LNCaP clone FGC (cell line): ENCODE data around the gene PPFIBP2.

Source experiments
- DNase-seq: peaks from one replicate; pipeline ENCODE4 v3.0.0-alpha.2; 2011; ENCODE audit warnings: low read depth
- H3K4me3 ChIP-seq: 2 replicates; pipeline ENCODE4 v1.5.1; 2011; ENCODE audit warnings: mild to moderate bottlenecking, low read depth, low read length, control low read depth
- TF ChIP-seq, protein P1 (sequence below): IDR thresholded peaks from 2 replicates; pipeline ENCODE4 v1.5.1; 2012; ENCODE audit warnings: mild to moderate bottlenecking; ENCODE audit not compliant: control insufficient read depth, insufficient read depth; ENCODE audit errors: extremely low read depth

The PPFIBP2 gene

DNA sequence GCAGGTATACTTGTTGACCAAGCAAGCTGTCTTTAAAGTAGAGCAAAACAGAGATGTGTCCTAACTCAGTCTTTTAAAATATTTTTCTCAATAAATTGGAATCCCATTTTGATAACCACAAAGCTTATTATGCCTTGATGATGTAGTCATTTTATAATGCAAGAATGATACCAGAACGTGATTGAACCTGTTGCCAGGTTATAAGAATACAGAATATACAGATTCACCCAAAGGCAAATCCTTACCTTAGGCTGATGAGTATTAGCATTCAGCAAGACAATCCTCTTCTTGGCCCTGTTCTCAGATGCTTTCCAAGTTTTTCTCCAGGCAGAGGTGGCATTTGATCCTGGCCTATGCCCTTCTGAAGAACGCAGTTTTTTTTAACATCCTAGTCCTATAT, 76.1 kb downstream of the PPFIBP2 start:
- TF ChIP-seq, protein P1, sequence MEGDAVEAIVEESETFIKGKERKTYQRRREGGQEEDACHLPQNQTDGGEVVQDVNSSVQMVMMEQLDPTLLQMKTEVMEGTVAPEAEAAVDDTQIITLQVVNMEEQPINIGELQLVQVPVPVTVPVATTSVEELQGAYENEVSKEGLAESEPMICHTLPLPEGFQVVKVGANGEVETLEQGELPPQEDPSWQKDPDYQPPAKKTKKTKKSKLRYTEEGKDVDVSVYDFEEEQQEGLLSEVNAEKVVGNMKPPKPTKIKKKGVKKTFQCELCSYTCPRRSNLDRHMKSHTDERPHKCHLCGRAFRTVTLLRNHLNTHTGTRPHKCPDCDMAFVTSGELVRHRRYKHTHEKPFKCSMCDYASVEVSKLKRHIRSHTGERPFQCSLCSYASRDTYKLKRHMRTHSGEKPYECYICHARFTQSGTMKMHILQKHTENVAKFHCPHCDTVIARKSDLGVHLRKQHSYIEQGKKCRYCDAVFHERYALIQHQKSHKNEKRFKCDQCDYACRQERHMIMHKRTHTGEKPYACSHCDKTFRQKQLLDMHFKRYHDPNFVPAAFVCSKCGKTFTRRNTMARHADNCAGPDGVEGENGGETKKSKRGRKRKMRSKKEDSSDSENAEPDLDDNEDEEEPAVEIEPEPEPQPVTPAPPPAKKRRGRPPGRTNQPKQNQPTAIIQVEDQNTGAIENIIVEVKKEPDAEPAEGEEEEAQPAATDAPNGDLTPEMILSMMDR: no peak
- no peak overlapping the region for H3K4me3 ChIP-seq
- DNase-seq: no peak

DNA sequence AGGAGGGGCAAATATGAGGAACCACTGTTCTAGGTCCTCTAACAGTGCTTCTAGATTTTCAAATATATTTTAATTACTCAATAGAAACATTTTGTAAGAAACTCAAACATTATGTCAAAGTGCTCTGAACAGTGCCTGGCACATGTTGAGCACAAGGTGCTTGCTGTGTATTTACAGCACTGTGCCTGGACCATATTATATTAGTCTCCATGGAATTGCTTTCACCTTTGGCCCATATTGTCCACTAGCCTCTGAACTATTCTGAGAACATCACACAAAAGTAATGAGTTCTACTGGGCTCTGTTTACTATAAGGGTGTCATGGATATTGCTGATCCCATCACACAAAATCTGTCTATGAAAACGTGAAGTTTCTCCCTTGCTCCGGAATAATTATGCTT, 76.7 kb downstream of the PPFIBP2 start:
- TF ChIP-seq, protein P1: no peak
- no peak overlapping the region for H3K4me3 ChIP-seq
- DNase-seq: no peak

DNA sequence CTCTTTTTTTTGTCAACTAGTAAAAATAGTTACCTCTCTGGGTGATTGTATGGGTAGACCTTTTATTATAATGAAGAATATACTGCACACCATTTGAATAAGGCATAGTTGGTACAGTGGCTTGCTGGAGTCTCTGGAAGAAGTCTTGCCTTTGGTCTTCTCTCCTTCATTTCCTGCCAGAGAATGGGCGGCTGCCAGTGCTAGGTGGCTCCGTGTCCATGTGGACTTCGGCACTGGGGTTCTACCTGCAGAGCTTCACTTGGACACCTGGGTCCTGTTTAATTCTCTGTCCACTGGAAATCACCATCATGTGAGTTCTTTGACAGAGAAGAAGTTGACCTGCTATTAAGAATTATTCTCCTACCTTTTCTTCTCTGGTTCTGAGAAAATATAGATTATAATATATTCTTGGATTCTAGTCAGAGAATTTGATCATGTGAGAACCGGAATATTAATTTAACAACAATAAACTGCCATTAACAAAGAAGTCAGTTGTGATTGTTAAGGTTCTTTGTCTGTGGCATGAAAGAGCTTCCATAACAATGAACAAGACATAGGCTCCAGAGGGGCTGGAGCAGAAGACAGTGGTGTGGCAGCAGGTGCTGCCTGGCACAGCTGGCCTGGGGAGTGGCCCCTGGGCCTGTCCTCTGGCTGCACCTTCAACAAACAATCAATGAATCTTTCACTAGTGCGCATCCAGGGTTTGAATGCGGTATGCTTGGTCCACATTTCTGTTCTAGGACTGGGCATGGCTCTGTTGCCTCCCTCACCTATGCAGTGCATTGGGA, 77.5 kb downstream of the PPFIBP2 start:
- TF ChIP-seq, protein P1: no peak
- no peak for DNase-seq
- no peak overlapping the region for H3K4me3 ChIP-seq

DNA sequence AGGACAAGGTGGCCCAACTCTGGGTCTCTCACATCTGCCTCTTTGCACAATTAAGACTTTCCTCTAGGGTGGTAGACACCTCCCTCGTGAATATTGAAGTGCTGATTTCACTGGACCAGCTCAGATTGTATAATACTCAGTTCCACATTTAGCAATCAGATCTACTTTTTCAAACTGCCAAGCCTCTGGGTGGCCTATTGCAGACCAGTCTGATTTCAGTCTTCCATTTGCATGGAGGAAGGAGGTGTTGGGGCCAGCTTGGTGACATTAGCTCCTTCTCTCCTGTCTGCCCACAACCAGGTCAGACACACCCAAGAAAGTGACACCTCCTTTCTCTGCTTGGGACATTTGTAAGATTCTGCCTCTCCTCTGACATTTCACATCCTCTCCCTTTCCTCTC, 78.2 kb downstream of the PPFIBP2 start:
- no peak overlapping the region for H3K4me3 ChIP-seq
- no peak for DNase-seq
- TF ChIP-seq, protein P1: no peak

DNA sequence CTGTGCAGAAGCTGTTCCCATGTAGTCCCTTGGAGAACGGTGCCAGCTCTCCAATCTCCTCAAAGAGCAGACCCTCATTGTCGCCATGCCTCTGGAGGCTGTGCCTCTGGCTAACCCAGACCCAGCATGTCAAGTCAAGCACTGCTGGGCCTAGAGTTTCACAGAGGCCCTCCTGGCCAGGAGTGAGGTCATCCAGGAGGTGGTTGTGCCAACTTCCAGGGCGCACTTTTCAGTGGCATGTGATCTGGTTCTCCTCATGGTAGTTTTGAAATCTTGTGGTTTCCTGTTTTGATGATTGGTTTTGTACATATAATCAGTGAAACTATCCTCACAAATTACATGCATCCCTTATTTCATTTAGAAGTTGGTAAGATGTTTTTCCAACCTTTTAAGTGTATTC, 78.9 kb downstream of the PPFIBP2 start:
- TF ChIP-seq, protein P1: no peak
- no peak overlapping the region for H3K4me3 ChIP-seq
- no peak for DNase-seq

DNA sequence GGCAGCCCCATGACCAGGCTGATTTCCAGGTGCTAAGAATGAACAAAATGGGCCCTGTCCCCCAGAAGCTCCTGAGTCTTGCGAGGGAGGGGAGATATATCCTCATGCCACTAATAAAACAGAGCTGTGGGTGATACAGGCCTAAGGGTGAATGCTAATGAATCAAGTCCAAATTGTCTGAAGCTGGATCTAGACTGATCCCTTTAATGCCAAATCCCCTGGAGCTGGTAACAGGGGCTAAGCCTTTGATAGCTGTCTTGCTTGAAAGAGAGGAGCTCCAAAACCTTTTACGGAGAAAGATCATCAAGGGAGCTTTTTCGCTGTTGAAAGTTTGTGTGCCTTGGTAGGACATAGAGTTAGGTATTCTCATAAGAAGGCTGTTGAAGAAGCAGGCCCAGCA, 79.7 kb downstream of the PPFIBP2 start:
- no peak for DNase-seq
- TF ChIP-seq, protein P1: no peak
- H3K4me3 ChIP-seq: no peak overlapping the region
